ENCODE data around the gene PLCB3. TPM values are rescaled to one million over a fixed set of nuclear protein-coding genes. Genes with fewer than 3 reads are reported as not detected.

Gene PLCB3
- total and polyA plus RNA-seq, 10 of the 15 experiments (the other 5 are each of a cell fraction or from before 2014, with no cell fraction given) = 0.03 to 10.3 (median 3.3) TPM

- TF ChIP-seq TBL1XR1 (IDR thresholded peaks at IDR 0.05; ENCODE audit: low read depth, low read length) (no peak), NKRF (conservative IDR thresholded peaks at IDR 0.05) (no peak), SKIL (IDR thresholded peaks at IDR 0.05; ENCODE audit: low read depth, poor library complexity, severe bottlenecking) (no peak), STAT1 (conservative IDR thresholded peaks at IDR 0.05) (no peak)
Observed at GRCh38 chr11:64284048-64284961, 33.0 kb downstream of the PLCB3 start, which contains the start of gene BAD (continued).
